Measurements from ENCODE around the gene ZNF714. TPM values are rescaled to one million over a fixed set of nuclear protein-coding genes. Genes with fewer than 3 reads are reported as not detected.

Gene ZNF714
- total RNA-seq (2021; fragmentation: NEBNext Ultra II Directional; extraction: Animal tissue kit (Norgen Biotek cat#: 25700)) (71.8 and 74.2 TPM in 2 replicates), polyA plus RNA-seq (2011; rRNA removed) (12.0 and 16.4 TPM in 2 replicates), polyA minus RNA-seq (2011; rRNA and poly(A)+ RNA removed) (58.2 and 84.7 TPM in 2 replicates)
- 17.9 TPM for polyA plus RNA-seq (2011; cell fraction: cytosol; rRNA removed)
- polyA plus RNA-seq (2011; cell fraction: nucleus; rRNA removed): 25.8 TPM
- 22.2 to 40.3 TPM (median 26.6 TPM) in 4 replicates for polyA plus RNA-seq (2012, experiment 1 of 2)
- polyA plus RNA-seq (2012, experiment 2 of 2): 8.6 TPM
- polyA plus RNA-seq (2013, experiment 1 of 2): 64.1 TPM
- 58.3 TPM for polyA plus RNA-seq (2013, experiment 2 of 2)
- polyA minus RNA-seq (2011; cell fraction: cytosol; rRNA and poly(A)+ RNA removed): 58.8 TPM
- polyA minus RNA-seq (2011; cell fraction: nucleus; rRNA and poly(A)+ RNA removed): 202 TPM
- long read RNA-seq, experiment 1, partial matches to known transcripts: 0 of 20 reads
- long read RNA-seq, experiment 1, other reads (novel, unspliced or antisense): 19 of 20 reads
- long read RNA-seq, experiment 2, full-length matches to known transcripts: 7 of 62 reads
- long read RNA-seq, experiment 2, partial matches to known transcripts: 10 of 62 reads
- long read RNA-seq, experiment 2, other reads (novel, unspliced or antisense): 45 of 62 reads

GRCh38 chr19:21082011-21082975 is at the start of gene ZNF714:
ZNF714 (plus strand) TSS chr19:21082203; CDS start chr19:21098269, 16,066 bp downstream.
- Histone ChIP-seq H3K14ac (ENCODE audit: insufficient read length) (no peak within 1 kb of the TSS), H3K9me3 (ENCODE audit: insufficient read depth in 2 of 2, low read depth in 1 of 2, low read length in 1 of 2) (no peaks in the 10 kb centered on the region), H3K27ac (ENCODE audit: low read depth, low read length) (peak within 1 kb of the TSS; percentile 86), H3K27me3 (replicated peaks in 1 of 4; ENCODE audit: control insufficient read depth in 3 of 4, extremely low read depth in 1 of 4, insufficient read depth in 3 of 4, low read length in 3 of 4) (no peaks in the 10 kb centered on the region), H3K23ac (ENCODE audit: insufficient read length) (no peak within 1 kb of the TSS), H4K20me1 (replicated peaks in 1 of 2; ENCODE audit: control insufficient read depth in 1 of 2, insufficient read depth in 2 of 2, low read length in 2 of 2) (no peaks in the 10 kb centered on the region), H2BK12ac (ENCODE audit: low read depth, low read length) (no peak within 1 kb of the TSS), H2BK5ac (ENCODE audit: low read depth, low read length) (peak within 1 kb of the TSS; percentile 91), H2BK120ac (replicated peaks; ENCODE audit: low read depth, low read length) (no peak within 1 kb of the TSS), H3K23me2 (ENCODE audit: low read depth, low read length) (no peaks in the 10 kb centered on the region), H3K79me2 (ENCODE audit: control insufficient read depth in 1 of 2, insufficient read depth in 2 of 2, low read length in 2 of 2) (peaks cover 0 to 48% of the 10 kb centered on the region in 2 experiments; a peak in 2 of 4 replicates), H3K36me3 (ENCODE audit: control insufficient read depth in 2 of 4, insufficient read depth in 4 of 4, low read length in 3 of 4) (peaks cover 0 to 35% (median 9%) of the 10 kb centered on the region in 4 experiments; a peak in 7 of 8 replicates), H3K9ac (replicated peaks in 1 of 4; ENCODE audit: extremely low read depth in 1 of 4, low read depth in 3 of 4, low read length in 3 of 4) (peak within 1 kb of the TSS; percentile 59 to 93 (median 82)), H3K4me1 (replicated peaks in 1 of 4; ENCODE audit: control insufficient read depth in 3 of 4, insufficient read depth in 4 of 4, low read length in 3 of 4) (peaks cover 0 to 2% (median under 1%) of the 10 kb centered on the region in 4 experiments; a peak in 3 of 7 replicates), H4K5ac (ENCODE audit: insufficient read length, low read depth, low read length) (peak within 1 kb of the TSS; percentile 73), H3K56ac (replicated peaks; ENCODE audit: insufficient read length, low read depth, low read length) (peak within 1 kb of the TSS; percentile 59), H3K79me1 (ENCODE audit: low read depth, low read length) (0 out of 2 replicates have a peak, but pooled peaks cover 2% of the 10 kb centered on the region), H3K4me2 (ENCODE audit: insufficient read depth in 1 of 2, low read depth in 2 of 2, low read length in 2 of 2) (peak within 1 kb of the TSS; percentile 6 to 62), H3K4ac (replicated peaks; ENCODE audit: insufficient read length, low read depth, low read length) (no peak within 1 kb of the TSS), H3K18ac (ENCODE audit: extremely low read depth, low read length) (peak within 1 kb of the TSS; percentile 75), H2BK15ac (ENCODE audit: low read length) (no peak within 1 kb of the TSS), H2AK5ac (ENCODE audit: low read depth, low read length) (no peak within 1 kb of the TSS), H4K8ac (ENCODE audit: extremely low read depth, insufficient read depth, low read length) (peak within 1 kb of the TSS; percentile 71; the same call in 1 of the 2 replicates), H2AFZ (ENCODE audit: low read length) (0 out of 2 replicates have a peak within 1 kb of the TSS, but pooled peaks have one; percentile 89), H2BK20ac (ENCODE audit: low read length) (no peak within 1 kb of the TSS), H3K4me3 (ENCODE audit: extremely low read depth in 1 of 4, insufficient read depth in 2 of 4, low read depth in 3 of 4, low read length in 4 of 4) (peak within 1 kb of the TSS; percentile 83 to 97 (median 87)), H4K91ac (replicated peaks; ENCODE audit: insufficient read length, low read length) (no peak within 1 kb of the TSS)
- ChIA-PET CTCF (ENCODE audit: partially characterized antibody) (no interaction called here), POLR2A (ENCODE audit: partially characterized antibody) (interaction anchor here (0.6 to 3.1 kb wide), 23 partner anchors 9 to 473 kb away, joined by 3 to 14 read pairs (median 3); partner anchors contain the start of genes ZNF430, ZNF431, ZNF738 and ZNF85)
- DNase-seq (ENCODE audit: low read depth in 1 of 2, low spot score in 2 of 2) (peak; percentile 86 to 91), FAIRE-seq (peak; percentile 98)
- 2% methylated on average over 38 of the region's 38 CpGs; no CpG with 5 or more reads in 1 of the 2 experiments for WGBS, 2 experiments (ENCODE audit: extremely low coverage in 1 of 2, insufficient coverage in 1 of 2, insufficient read length in 1 of 2, insufficient replicate concordance in 2 of 2, low coverage in 1 of 2, low lambda C conversion rate in 2 of 2, missing lambda C conversion rate in 1 of 2)
- TF ChIP-seq TBP (IDR thresholded peaks at IDR 0.05; ENCODE audit: low read depth, low read length): peak; percentile 94
- TF ChIP-seq TAF7 (optimal IDR thresholded peaks at IDR 0.05; ENCODE audit: borderline replicate concordance, low read depth, low read length): peak; percentile 80
- TF ChIP-seq BRCA1 (IDR thresholded peaks at IDR 0.05; ENCODE audit: low read depth, low read length): no peak
- peak; percentile 98 for TF ChIP-seq TAF1 (IDR thresholded peaks at IDR 0.05; ENCODE audit: low read depth, low read length)
- TF ChIP-seq SAP30 (IDR thresholded peaks at IDR 0.05; ENCODE audit: insufficient read depth, insufficient replicate concordance, low read length): peak; percentile 73
- no peak for TF ChIP-seq TCF12 (IDR thresholded peaks at IDR 0.05; ENCODE audit: low read depth, low read length)
- TF ChIP-seq PHF8 (conservative IDR thresholded peaks at IDR 0.05; ENCODE audit: low read depth, low read length): peak; percentile 93
